Naive B cell (primary cell): ENCODE measurements around the gene CEACAM3. TPM values are rescaled to one million over a fixed set of nuclear protein-coding genes. Genes with fewer than 3 reads are reported as not detected.
A peak's percentile ranks its signal among the peaks of the same experiment; 100 is the strongest.
"Not testable (repeated sequence)": the region's sequence is repeated elsewhere in the genome, so short reads cannot be mapped to it uniquely, and the experiment has no call there.

Experiments used
- ATAC-seq, 2 donors: fragments of 150-1000 bp; cut with Tn5 transposase; 2 replicates each; pipeline ENCODE4 v1.10.0; 2021; ENCODE audit warnings: low read depth in 2 of 2, mild to moderate bottlenecking in 2 of 2, moderate library complexity in 2 of 2
- DNase-seq: peaks from one replicate; pipeline ENCODE4 v3.0.0; 2022
- H3K27ac Mint-ChIP-seq, 6 donors: one replicate each; pipeline ENCODE4 v1.8.0; 2020 to 2022; ENCODE audit warnings: mild to moderate bottlenecking in 6 of 6, mixed read lengths in 6 of 6, moderate library complexity in 5 of 6, inconsistent platforms in 2 of 6
- H3K27me3 Mint-ChIP-seq, 3 donors: one replicate each; pipeline ENCODE4 v1.8.0; 2021 to 2022; ENCODE audit warnings: mixed read lengths in 3 of 3, mild to moderate bottlenecking in 1 of 3
- H3K36me3 Mint-ChIP-seq, 2 donors: one replicate each; pipeline ENCODE4 v1.8.0; 2020 to 2022; ENCODE audit warnings: mixed read lengths in 2 of 2, inconsistent platforms in 1 of 2, mild to moderate bottlenecking in 1 of 2
- H3K4me1 Mint-ChIP-seq, 3 donors: one replicate each; pipeline ENCODE4 v1.8.0; 2020 to 2022; ENCODE audit warnings: mixed read lengths in 3 of 3, inconsistent platforms in 1 of 3, mild to moderate bottlenecking in 1 of 3, moderate library complexity in 1 of 3
- H3K4me3 Mint-ChIP-seq, 8 donors: one replicate each; pipeline ENCODE4 v1.8.0; 2020 to 2022; ENCODE audit warnings: mild to moderate bottlenecking in 8 of 8, mixed read lengths in 8 of 8, moderate library complexity in 8 of 8, inconsistent platforms in 2 of 8
- H3K9me3 Mint-ChIP-seq, 7 donors: one replicate each; pipeline ENCODE4 v1.8.0; 2020 to 2022; ENCODE audit warnings: mixed read lengths in 7 of 7, mild to moderate bottlenecking in 5 of 7, inconsistent platforms in 2 of 7, moderate library complexity in 1 of 7
- polyA plus RNA-seq, 6 donors: library from polyadenylated mRNA; unstranded; fragments of 300-500 nt; fragmentation: Illumina TruSeq; gene quantifications; one replicate each; pipeline ENCODE4 v1.2.3, GENCODE V29; 2021; ENCODE audit warnings: low read depth in 6 of 6

CEACAM3 gene
- polyA plus RNA-seq, 6 donors from 2014 or later = not detected

GRCh38 chr19:41776700-41777099 is 19.7 kb upstream of the CEACAM3 start:
- Mint-ChIP-seq H3K9me3 (no peaks in the 10 kb centered on the region), H3K27me3 (peaks cover 0 to 35% (median 7%) of the 10 kb centered on the region in 3 donors), H3K4me1 (no peaks in the 10 kb centered on the region), H3K27ac (no peak overlapping the region), H3K4me3 (no peak overlapping the region), H3K36me3 (no peaks in the 10 kb centered on the region)
- DNase-seq = no peak
- ATAC-seq = no peak

- DNase-seq (no peak), ATAC-seq (peak; percentile 17 to 22)
- H3K36me3 Mint-ChIP-seq = no peaks in the 10 kb centered on the region
- H3K27ac Mint-ChIP-seq = peak overlapping the region in 2 of 6 donors; percentile 1 to 29
- peak overlapping the region in 2 of 8 donors; percentile 10 to 36 for H3K4me3 Mint-ChIP-seq
- no peaks in the 10 kb centered on the region for H3K9me3 Mint-ChIP-seq
- peaks cover 24 to 26% (median 25%) of the 10 kb centered on the region in 3 donors for H3K4me1 Mint-ChIP-seq
- peaks cover 4 to 26% (median 22%) of the 10 kb centered on the region in 3 donors for H3K27me3 Mint-ChIP-seq
These were observed 12.8 kb upstream of the CEACAM3 start for GRCh38 chr19:41783612-41784011.

GRCh38 chr19:41784312-41784711 is 12.1 kb upstream of the CEACAM3 start:
- peak overlapping the region in 4 of 6 donors; percentile 2 to 20 (median 13) for H3K27ac Mint-ChIP-seq
- H3K9me3 Mint-ChIP-seq = no peaks in the 10 kb centered on the region
- peaks cover 4 to 29% (median 27%) of the 10 kb centered on the region in 3 donors for H3K27me3 Mint-ChIP-seq
- DNase-seq = no peak
- H3K4me1 Mint-ChIP-seq = peaks cover 24 to 26% (median 25%) of the 10 kb centered on the region in 3 donors
- ATAC-seq = no peak
- H3K4me3 Mint-ChIP-seq = peak overlapping the region in 6 of 8 donors; percentile 55 to 72 (median 68)
- H3K36me3 Mint-ChIP-seq = no peaks in the 10 kb centered on the region

- DNase-seq = peak; percentile 41
- Mint-ChIP-seq H3K4me1 (peaks cover 24 to 26% (median 25%) of the 10 kb centered on the region in 3 donors), H3K36me3 (no peaks in the 10 kb centered on the region), H3K27ac (peak overlapping the region in 4 of 6 donors; percentile 9 to 43 (median 18)), H3K4me3 (peak overlapping the region in 7 of 8 donors; percentile 55 to 78 (median 68)), H3K9me3 (no peaks in the 10 kb centered on the region), H3K27me3 (peaks cover 4 to 33% (median 31%) of the 10 kb centered on the region in 3 donors)
- peak; percentile 66 to 70 for ATAC-seq
These were observed 11.6 kb upstream of the CEACAM3 start for GRCh38 chr19:41784743-41785142.

- H3K4me1 Mint-ChIP-seq = peaks cover 24 to 26% (median 25%) of the 10 kb centered on the region in 3 donors
- H3K27ac Mint-ChIP-seq = peak overlapping the region in 2 of 6 donors; percentile 2 to 7
- H3K27me3 Mint-ChIP-seq = peaks cover 4 to 33% (median 33%) of the 10 kb centered on the region in 3 donors
- H3K9me3 Mint-ChIP-seq = no peaks in the 10 kb centered on the region
- peak; percentile 66 for DNase-seq
- peak; percentile 75 to 77 for ATAC-seq
- no peaks in the 10 kb centered on the region for H3K36me3 Mint-ChIP-seq
- H3K4me3 Mint-ChIP-seq = peak overlapping the region in 6 of 8 donors; percentile 55 to 80 (median 70)
These were observed 10.7 kb upstream of the CEACAM3 start for GRCh38 chr19:41785653-41786052.

- DNase-seq (no peak), ATAC-seq (no peak)
- no peaks in the 10 kb centered on the region for H3K9me3 Mint-ChIP-seq
- peaks cover 4 to 39% (median 37%) of the 10 kb centered on the region in 3 donors for H3K27me3 Mint-ChIP-seq
- H3K4me1 Mint-ChIP-seq = peaks cover 24 to 26% (median 25%) of the 10 kb centered on the region in 3 donors
- H3K4me3 Mint-ChIP-seq = no peak overlapping the region
- no peaks in the 10 kb centered on the region for H3K36me3 Mint-ChIP-seq
- no peak overlapping the region for H3K27ac Mint-ChIP-seq
These were observed 9.3 kb upstream of the CEACAM3 start for GRCh38 chr19:41787055-41787454.

- ATAC-seq, H3K4me3 Mint-ChIP-seq, H3K9me3 Mint-ChIP-seq, H3K27ac Mint-ChIP-seq, DNase-seq, H3K36me3 Mint-ChIP-seq: not testable (repeated sequence)
- Mint-ChIP-seq H3K4me1 (peaks cover 20 to 31% (median 24%) of the 10 kb centered on the region in 3 donors), H3K27me3 (peaks cover 9 to 51% (median 50%) of the 10 kb centered on the region in 3 donors)
These were observed 7.9 kb upstream of the CEACAM3 start for GRCh38 chr19:41788518-41788917.

- DNase-seq, H3K36me3 Mint-ChIP-seq, H3K9me3 Mint-ChIP-seq, H3K27ac Mint-ChIP-seq, ATAC-seq, H3K4me3 Mint-ChIP-seq: not testable (repeated sequence)
- Mint-ChIP-seq H3K27me3 (peaks cover 9 to 51% (median 50%) of the 10 kb centered on the region in 3 donors), H3K4me1 (peaks cover 18 to 25% (median 19%) of the 10 kb centered on the region in 3 donors)
These were observed 7.3 kb upstream of the CEACAM3 start for GRCh38 chr19:41789053-41789452.

- H3K4me1 Mint-ChIP-seq = peaks cover 0 to 6% (median 6%) of the 10 kb centered on the region in 3 donors
- peak overlapping the region in 1 of 6 donors; percentile 38 for H3K27ac Mint-ChIP-seq
- H3K4me3 Mint-ChIP-seq = peak overlapping the region in 1 of 8 donors; percentile 37
- ATAC-seq = peak; percentile 53 to 56
- peaks cover 10 to 43% (median 42%) of the 10 kb centered on the region in 3 donors for H3K27me3 Mint-ChIP-seq
- no peaks in the 10 kb centered on the region for H3K9me3 Mint-ChIP-seq
- DNase-seq = peak; percentile 19
- no peaks in the 10 kb centered on the region for H3K36me3 Mint-ChIP-seq
These were observed 3.6 kb upstream of the CEACAM3 start for GRCh38 chr19:41792513-41793413.

GRCh38 chr19:41793414-41793727 is 3.0 kb upstream of the CEACAM3 start:
- DNase-seq (no peak), ATAC-seq (no peak)
- Mint-ChIP-seq H3K9me3 (no peaks in the 10 kb centered on the region), H3K27me3 (peaks cover 10 to 40% (median 40%) of the 10 kb centered on the region in 3 donors), H3K4me1 (peaks cover 0 to 6% (median 6%) of the 10 kb centered on the region in 3 donors), H3K27ac (no peak overlapping the region), H3K4me3 (no peak overlapping the region), H3K36me3 (no peaks in the 10 kb centered on the region)

GRCh38 chr19:41795031-41795461 is 1.3 kb upstream of the CEACAM3 start:
- Mint-ChIP-seq H3K4me1 (peaks cover 0 to 6% (median 6%) of the 10 kb centered on the region in 3 donors), H3K9me3 (no peaks in the 10 kb centered on the region), H3K4me3 (no peak overlapping the region), H3K27me3 (peaks cover 10 to 33% (median 30%) of the 10 kb centered on the region in 3 donors), H3K36me3 (no peaks in the 10 kb centered on the region), H3K27ac (peak overlapping the region in 1 of 6 donors; percentile 71)
- ATAC-seq = peak; percentile 91 to 96
- DNase-seq = peak; percentile 53

- ATAC-seq = no peak
- H3K27me3 Mint-ChIP-seq = peaks cover 10 to 30% (median 25%) of the 10 kb centered on the region in 3 donors
- H3K4me1 Mint-ChIP-seq = peaks cover 7 to 17% (median 14%) of the 10 kb centered on the region in 3 donors
- no peak overlapping the region for H3K27ac Mint-ChIP-seq
- H3K36me3 Mint-ChIP-seq = no peaks in the 10 kb centered on the region
- DNase-seq = no peak
- no peaks in the 10 kb centered on the region for H3K9me3 Mint-ChIP-seq
- H3K4me3 Mint-ChIP-seq = no peak overlapping the region
These were observed 514 bp downstream of the CEACAM3 start for GRCh38 chr19:41796901-41797300.

- H3K9me3 Mint-ChIP-seq = no peaks in the 10 kb centered on the region
- H3K36me3 Mint-ChIP-seq = no peaks in the 10 kb centered on the region
- no peak for ATAC-seq
- no peak for DNase-seq
- H3K27ac Mint-ChIP-seq = peak overlapping the region in 1 of 6 donors; percentile 60
- H3K4me1 Mint-ChIP-seq = peaks cover 23 to 34% (median 30%) of the 10 kb centered on the region in 3 donors
- peaks cover 5 to 16% (median 12%) of the 10 kb centered on the region in 3 donors for H3K27me3 Mint-ChIP-seq
- H3K4me3 Mint-ChIP-seq = no peak overlapping the region
These were observed 3.1 kb downstream of the CEACAM3 start for GRCh38 chr19:41799444-41800000.
